ENCODE measurements around the gene HCN1.

Gene HCN1

DNA sequence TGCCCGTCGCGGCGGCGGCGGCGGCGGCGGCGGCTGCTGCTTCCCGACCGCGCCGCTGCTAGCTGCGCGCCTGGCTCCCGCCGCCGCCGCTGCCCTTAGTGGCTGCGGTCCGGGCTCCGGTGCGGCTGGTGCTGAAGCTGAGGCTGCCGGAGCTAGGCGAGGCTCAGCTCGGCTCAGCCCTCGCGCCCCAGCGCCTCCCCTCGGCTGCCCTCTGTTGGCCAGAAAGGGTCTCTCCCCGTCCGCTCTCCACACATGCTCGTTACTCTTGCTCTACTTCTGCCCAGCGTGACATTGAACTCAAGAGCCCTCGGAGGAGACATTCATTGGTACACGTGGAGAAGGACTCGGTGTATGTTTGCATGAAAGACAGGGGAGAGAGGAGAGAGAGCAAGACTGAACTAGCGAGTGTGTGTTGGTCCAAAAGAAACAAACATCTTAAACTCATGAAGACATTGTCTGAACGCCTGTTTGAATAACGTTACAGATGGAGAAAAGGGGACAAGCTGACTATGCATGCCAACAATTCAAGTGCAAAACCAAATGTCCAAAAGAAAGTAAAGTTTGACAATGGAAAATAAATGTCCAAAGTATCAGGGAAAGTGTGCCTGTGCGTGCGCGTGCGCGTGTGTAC is at the start of gene HCN1:
Gene HCN1, minus strand, starts transcription at position 175 of the 631 bp plus-strand sequence.
- H4K20me1 ChIP-seq (ENCODE audit: control insufficient read depth, insufficient read depth, low read depth, low read length): no peaks in the 10 kb centered on the region
- no peak within 1 kb of the TSS for H3K4me2 ChIP-seq (ENCODE audit: low read length)
- no peaks in the 10 kb centered on the region for H3K27me3 ChIP-seq (ENCODE audit: control insufficient read depth, low read length)
- no peak within 1 kb of the TSS for H3K4me3 ChIP-seq (ENCODE audit: low read length)
- H3K27ac ChIP-seq (ENCODE audit: low read depth, low read length): no peak within 1 kb of the TSS
- H3K4me1 ChIP-seq (ENCODE audit: control insufficient read depth, low read length): no peaks in the 10 kb centered on the region
- no peaks in the 10 kb centered on the region for H3K79me2 ChIP-seq (ENCODE audit: control insufficient read depth, low read length)
- TF ChIP-seq, protein P1, sequence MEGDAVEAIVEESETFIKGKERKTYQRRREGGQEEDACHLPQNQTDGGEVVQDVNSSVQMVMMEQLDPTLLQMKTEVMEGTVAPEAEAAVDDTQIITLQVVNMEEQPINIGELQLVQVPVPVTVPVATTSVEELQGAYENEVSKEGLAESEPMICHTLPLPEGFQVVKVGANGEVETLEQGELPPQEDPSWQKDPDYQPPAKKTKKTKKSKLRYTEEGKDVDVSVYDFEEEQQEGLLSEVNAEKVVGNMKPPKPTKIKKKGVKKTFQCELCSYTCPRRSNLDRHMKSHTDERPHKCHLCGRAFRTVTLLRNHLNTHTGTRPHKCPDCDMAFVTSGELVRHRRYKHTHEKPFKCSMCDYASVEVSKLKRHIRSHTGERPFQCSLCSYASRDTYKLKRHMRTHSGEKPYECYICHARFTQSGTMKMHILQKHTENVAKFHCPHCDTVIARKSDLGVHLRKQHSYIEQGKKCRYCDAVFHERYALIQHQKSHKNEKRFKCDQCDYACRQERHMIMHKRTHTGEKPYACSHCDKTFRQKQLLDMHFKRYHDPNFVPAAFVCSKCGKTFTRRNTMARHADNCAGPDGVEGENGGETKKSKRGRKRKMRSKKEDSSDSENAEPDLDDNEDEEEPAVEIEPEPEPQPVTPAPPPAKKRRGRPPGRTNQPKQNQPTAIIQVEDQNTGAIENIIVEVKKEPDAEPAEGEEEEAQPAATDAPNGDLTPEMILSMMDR (IDR thresholded peaks at IDR 0.05; ENCODE audit: low read depth, low read length, poor library complexity, severe bottlenecking): no peak
- TF ChIP-seq EZH2phosphoT487 (IDR thresholded peaks at IDR 0.05; ENCODE audit: borderline replicate concordance, low read length): no peak
- H3K9me2 ChIP-seq (replicated peaks; ENCODE audit: control insufficient read depth, low read length): no peaks in the 10 kb centered on the region
- H3K9me3 ChIP-seq (ENCODE audit: control insufficient read depth, insufficient read depth, low read length): peaks cover 7% of the 10 kb centered on the region; the same call in 1 of the 2 replicates
- H3F3A ChIP-seq (ENCODE audit: control insufficient read depth, insufficient read depth): no peaks in the 10 kb centered on the region
- no peaks in the 10 kb centered on the region for H3K36me3 ChIP-seq (ENCODE audit: control insufficient read depth, low read length)

GRCh38 chr5:45741110-45741509 is 44.9 kb upstream of the HCN1 start:
- no peaks in the 10 kb centered on the region for H3K79me2 ChIP-seq (ENCODE audit: control insufficient read depth, low read length)
- H3K9me3 ChIP-seq (ENCODE audit: control insufficient read depth, insufficient read depth, low read length): no peaks in the 10 kb centered on the region
- H3K36me3 ChIP-seq (ENCODE audit: control insufficient read depth, low read length): no peaks in the 10 kb centered on the region
- no peaks in the 10 kb centered on the region for H3K9me2 ChIP-seq (replicated peaks; ENCODE audit: control insufficient read depth, low read length)
- H3K27ac ChIP-seq (ENCODE audit: low read depth, low read length): no peak overlapping the region
- no peaks in the 10 kb centered on the region for H3K4me1 ChIP-seq (ENCODE audit: control insufficient read depth, low read length)
- H3F3A ChIP-seq (ENCODE audit: control insufficient read depth, insufficient read depth): no peaks in the 10 kb centered on the region
- no peak overlapping the region for H3K4me3 ChIP-seq (ENCODE audit: low read length)
- no peaks in the 10 kb centered on the region for H3K27me3 ChIP-seq (ENCODE audit: control insufficient read depth, low read length)
- no peaks in the 10 kb centered on the region for H4K20me1 ChIP-seq (ENCODE audit: control insufficient read depth, insufficient read depth, low read depth, low read length)
- H3K4me2 ChIP-seq (ENCODE audit: low read length): no peak overlapping the region
- TF ChIP-seq EZH2phosphoT487 (IDR thresholded peaks at IDR 0.05; ENCODE audit: borderline replicate concordance, low read length): no peak
- TF ChIP-seq, protein P1 (IDR thresholded peaks at IDR 0.05; ENCODE audit: low read depth, low read length, poor library complexity, severe bottlenecking): no peak

DNA sequence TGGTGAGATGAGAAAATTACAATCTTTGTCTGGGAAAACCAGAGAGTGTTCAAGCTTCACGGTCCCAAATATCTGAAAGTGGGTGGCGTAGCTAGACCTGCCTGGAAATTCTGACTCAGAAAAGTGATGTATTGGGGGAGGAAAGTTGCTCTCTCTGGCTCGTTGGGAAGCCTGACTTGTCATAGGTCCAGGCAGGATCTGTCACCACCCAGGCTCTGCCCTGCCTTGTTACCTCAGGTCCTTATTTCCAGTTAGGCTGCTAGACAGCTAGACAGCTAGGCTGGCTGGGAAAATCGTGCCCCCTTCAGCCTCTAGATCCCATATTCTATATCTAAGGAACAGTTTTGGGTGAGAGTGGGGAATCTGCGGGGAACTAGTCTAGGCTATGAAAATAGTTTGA is 41.0 kb upstream of the HCN1 start:
- no peaks in the 10 kb centered on the region for H3K9me2 ChIP-seq (replicated peaks; ENCODE audit: control insufficient read depth, low read length)
- no peaks in the 10 kb centered on the region for H3K79me2 ChIP-seq (ENCODE audit: control insufficient read depth, low read length)
- H3K4me3 ChIP-seq (ENCODE audit: low read length): no peak overlapping the region
- no peak for TF ChIP-seq EZH2phosphoT487 (IDR thresholded peaks at IDR 0.05; ENCODE audit: borderline replicate concordance, low read length)
- TF ChIP-seq, protein P1 (IDR thresholded peaks at IDR 0.05; ENCODE audit: low read depth, low read length, poor library complexity, severe bottlenecking): no peak
- no peak overlapping the region for H3K27ac ChIP-seq (ENCODE audit: low read depth, low read length)
- no peaks in the 10 kb centered on the region for H4K20me1 ChIP-seq (ENCODE audit: control insufficient read depth, insufficient read depth, low read depth, low read length)
- no peaks in the 10 kb centered on the region for H3K4me1 ChIP-seq (ENCODE audit: control insufficient read depth, low read length)
- no peak overlapping the region for H3K4me2 ChIP-seq (ENCODE audit: low read length)
- no peaks in the 10 kb centered on the region for H3K9me3 ChIP-seq (ENCODE audit: control insufficient read depth, insufficient read depth, low read length)
- H3K36me3 ChIP-seq (ENCODE audit: control insufficient read depth, low read length): no peaks in the 10 kb centered on the region
- no peaks in the 10 kb centered on the region for H3F3A ChIP-seq (ENCODE audit: control insufficient read depth, insufficient read depth)
- H3K27me3 ChIP-seq (ENCODE audit: control insufficient read depth, low read length): no peaks in the 10 kb centered on the region
